ENCODE measurements around the gene SPRR5. TPM values are rescaled to one million over a fixed set of nuclear protein-coding genes. Genes with fewer than 3 reads are reported as not detected.

Gene SPRR5
- polyA plus RNA-seq, 1 of the 3 experiments (the other 2 are of a cell fraction): not detected

GRCh38 chr1:152962876-152963415 is 15.9 kb downstream of the SPRR5 start:
- H3K27me3 ChIP-seq (ENCODE audit: insufficient read depth): peaks cover 10% of the 10 kb centered on the region; the same call in 1 of the 2 replicates
- H3K9me2 ChIP-seq: no peaks in the 10 kb centered on the region
- no peaks in the 10 kb centered on the region for H4K20me1 ChIP-seq (ENCODE audit: insufficient read depth)
- H3K36me3 ChIP-seq (replicated peaks in 1 of 2; ENCODE audit: control insufficient read depth in 1 of 2, insufficient read depth in 2 of 2, low read length in 1 of 2): no peaks in the 10 kb centered on the region
- no peaks in the 10 kb centered on the region for H3K79me2 ChIP-seq (ENCODE audit: insufficient read depth)
- ChIA-PET CTCF (interaction anchor here (0.6 kb wide), 1 partner anchor 8 kb away, joined by 3 read pairs; no protein-coding TSS in a partner anchor), POLR2A (no interaction called here)
- H3F3A ChIP-seq (replicated peaks; ENCODE audit: insufficient read depth): no peaks in the 10 kb centered on the region
- no peaks in the 10 kb centered on the region for H3K4me1 ChIP-seq (ENCODE audit: control insufficient read depth in 1 of 2, insufficient read depth in 2 of 2, low read depth in 1 of 2, low read length in 1 of 2)
- H3K4me3 ChIP-seq (ENCODE audit: low read depth in 2 of 2, low read length in 1 of 2): no peak overlapping the region
- no peak overlapping the region for H2AFZ ChIP-seq (ENCODE audit: low read depth)
- H3K4me2 ChIP-seq: no peak overlapping the region
- DNase-seq: no peak
- H3K27ac ChIP-seq (ENCODE audit: low read depth in 2 of 2, low read length in 1 of 2): no peak overlapping the region
- H3K9ac ChIP-seq: no peak overlapping the region
- H3K9me3 ChIP-seq: no peaks in the 10 kb centered on the region
- TF ChIP-seq, protein P1, sequence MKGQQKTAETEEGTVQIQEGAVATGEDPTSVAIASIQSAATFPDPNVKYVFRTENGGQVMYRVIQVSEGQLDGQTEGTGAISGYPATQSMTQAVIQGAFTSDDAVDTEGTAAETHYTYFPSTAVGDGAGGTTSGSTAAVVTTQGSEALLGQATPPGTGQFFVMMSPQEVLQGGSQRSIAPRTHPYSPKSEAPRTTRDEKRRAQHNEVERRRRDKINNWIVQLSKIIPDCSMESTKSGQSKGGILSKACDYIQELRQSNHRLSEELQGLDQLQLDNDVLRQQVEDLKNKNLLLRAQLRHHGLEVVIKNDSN (IDR thresholded peaks at IDR 0.05; ENCODE audit: borderline replicate concordance, low read depth): no peak
- no peak for TF ChIP-seq CTCF (IDR thresholded peaks at IDR 0.05)
- no peak for TF ChIP-seq MAX (IDR thresholded peaks at IDR 0.05; ENCODE audit: low read depth)
- TF ChIP-seq REST (IDR thresholded peaks at IDR 0.05; ENCODE audit: low read depth, low read length): no peak
- no peak for TF ChIP-seq MXI1 (IDR thresholded peaks at IDR 0.05; ENCODE audit: low read depth, low read length)
- TF ChIP-seq MEF2A (IDR thresholded peaks at IDR 0.05; ENCODE audit: borderline replicate concordance, low read depth): no peak
- no peak for TF ChIP-seq JUND (IDR thresholded peaks at IDR 0.05)
- no peak for TF ChIP-seq POLR2AphosphoS5 (IDR thresholded peaks at IDR 0.05; ENCODE audit: low read depth, low read length)
- TF ChIP-seq RAD21 (IDR thresholded peaks at IDR 0.05; ENCODE audit: low read length): no peak
- no peak for TF ChIP-seq NFIC (IDR thresholded peaks at IDR 0.05; ENCODE audit: borderline replicate concordance)
- TF ChIP-seq EZH2phosphoT487 (IDR thresholded peaks at IDR 0.05; ENCODE audit: borderline replicate concordance, low read depth): no peak
- TF ChIP-seq TAF1 (IDR thresholded peaks at IDR 0.05; ENCODE audit: borderline replicate concordance, low read depth, low read length): no peak
- WGBS (ENCODE audit: low lambda C conversion rate): 0% methylated on average over 2 of the region's 2 CpGs
